ENCODE measurements around the gene GRK5. TPM values are rescaled to one million over a fixed set of nuclear protein-coding genes. Genes with fewer than 3 reads are reported as not detected.

The GRK5 gene
- total RNA-seq, 1 donor from 2014 or later: 26.2 TPM

DNA sequence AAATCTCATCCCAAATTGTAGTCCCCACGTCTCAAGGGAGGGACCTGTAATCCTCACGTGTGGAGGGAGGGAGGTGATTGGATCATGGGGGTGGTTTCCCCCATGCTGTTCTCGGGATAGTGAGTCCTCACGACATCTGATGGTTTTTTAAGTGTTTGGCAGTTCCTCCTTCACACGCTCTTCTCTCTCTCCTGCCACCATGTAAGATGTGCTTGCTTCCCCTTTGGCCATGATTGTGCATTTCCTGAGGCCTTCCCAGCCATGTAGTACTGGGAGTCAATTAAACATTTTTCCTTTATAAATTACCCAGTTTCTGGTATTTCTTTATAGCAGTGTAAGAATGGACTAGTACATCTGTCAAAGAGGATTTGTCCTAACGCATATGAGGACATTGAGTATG is 275.6 kb downstream of the GRK5 start:
- no peak for DNase-seq

- DNase-seq: no peak
These were observed 276.5 kb downstream of the GRK5 start for GRCh38 chr10:119483839-119484238.

DNA sequence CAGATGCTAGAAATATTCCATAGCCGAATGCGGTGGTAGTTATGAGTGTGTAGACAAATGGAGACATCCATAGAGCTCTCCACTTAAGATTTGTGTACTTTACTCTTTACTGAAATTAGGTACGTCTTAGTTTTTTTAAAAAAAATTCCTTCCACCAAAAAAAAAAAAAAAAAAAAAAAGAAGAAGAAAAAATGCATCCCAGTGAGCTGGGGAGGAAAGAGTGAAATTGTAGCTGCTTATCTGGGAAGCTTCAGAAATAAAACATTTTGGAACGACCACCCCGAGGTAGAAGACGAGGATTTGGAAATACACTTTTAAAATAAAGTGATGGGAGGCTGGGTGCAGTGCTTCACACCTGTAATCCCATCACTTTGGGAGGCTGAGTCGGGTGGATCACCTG is 281.3 kb downstream of the GRK5 start:
- no peak for DNase-seq

- DNase-seq: no peak
These were observed 282.6 kb downstream of the GRK5 start for GRCh38 chr10:119489991-119490326.

GRCh38 chr10:119491966-119492757 is 284.8 kb downstream of the GRK5 start:
- DNase-seq: no peak

DNA sequence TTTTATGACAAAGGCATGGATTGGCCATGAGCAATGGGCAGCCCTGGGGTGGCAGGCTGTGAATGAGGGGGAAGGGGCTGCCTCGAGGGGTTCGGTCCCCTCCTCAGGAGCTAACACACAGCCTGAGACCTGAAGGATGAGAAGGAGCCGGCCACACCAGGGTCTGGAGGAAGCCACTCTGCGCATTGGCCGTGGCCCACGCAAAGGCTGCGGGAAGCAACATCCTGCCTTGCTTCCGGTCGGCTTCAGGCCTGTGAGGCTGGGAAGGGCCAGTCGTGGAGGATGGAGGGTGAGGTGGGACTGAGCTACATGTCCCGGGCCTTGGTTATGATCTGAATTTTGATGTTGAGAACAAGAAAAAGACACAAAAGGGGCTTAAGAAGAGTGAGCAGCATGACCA is 285.8 kb downstream of the GRK5 start:
- DNase-seq: no peak

- no peak for DNase-seq
These were observed 287.1 kb downstream of the GRK5 start for GRCh38 chr10:119494236-119495020.

- no peak for DNase-seq
These were observed 287.7 kb downstream of the GRK5 start for GRCh38 chr10:119495021-119495505.

GRCh38 chr10:119495545-119495944 is 288.2 kb downstream of the GRK5 start:
- DNase-seq: no peak

GRCh38 chr10:119496273-119496672 is 288.9 kb downstream of the GRK5 start:
- DNase-seq: no peak

- DNase-seq: no peak
These were observed 289.9 kb downstream of the GRK5 start for GRCh38 chr10:119497243-119497642.

DNA sequence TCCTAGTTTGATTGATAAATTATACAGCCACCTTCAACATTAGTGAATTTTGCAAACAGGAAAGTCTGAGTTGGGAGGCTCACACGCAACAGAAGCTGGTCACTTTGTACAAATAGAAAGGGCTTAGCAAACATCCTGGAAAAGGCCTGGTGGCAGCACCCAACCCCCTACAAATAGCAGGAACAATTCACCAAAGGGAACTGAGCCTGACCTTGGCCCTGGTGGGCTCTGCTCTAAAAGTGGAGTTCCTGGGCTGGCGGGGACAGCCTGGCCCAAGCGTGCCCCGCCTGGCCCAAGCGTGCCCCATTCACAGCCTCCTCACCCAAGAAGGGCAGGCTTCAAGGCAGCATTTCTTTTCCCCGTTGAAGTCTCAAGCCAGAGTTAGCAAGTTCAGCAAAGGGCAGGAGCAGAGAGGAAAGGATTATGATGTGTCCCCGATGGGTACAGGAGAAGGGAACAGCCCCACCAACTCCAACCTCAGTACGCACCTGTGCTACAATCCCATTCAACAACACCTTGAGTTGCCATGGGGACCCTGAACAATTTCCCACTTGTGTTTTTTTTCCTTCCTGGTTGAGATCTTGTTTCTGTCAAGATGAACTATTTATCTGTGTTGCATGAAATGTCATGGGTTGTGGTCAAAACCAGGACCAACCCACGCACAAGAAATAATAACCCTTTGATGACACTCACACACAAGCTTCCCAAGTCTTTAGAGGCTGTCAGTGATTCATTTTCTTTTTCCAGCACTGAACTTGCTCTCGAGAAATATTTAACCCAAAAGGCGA is 291.7 kb downstream of the GRK5 start:
- DNase-seq: no peak

DNA sequence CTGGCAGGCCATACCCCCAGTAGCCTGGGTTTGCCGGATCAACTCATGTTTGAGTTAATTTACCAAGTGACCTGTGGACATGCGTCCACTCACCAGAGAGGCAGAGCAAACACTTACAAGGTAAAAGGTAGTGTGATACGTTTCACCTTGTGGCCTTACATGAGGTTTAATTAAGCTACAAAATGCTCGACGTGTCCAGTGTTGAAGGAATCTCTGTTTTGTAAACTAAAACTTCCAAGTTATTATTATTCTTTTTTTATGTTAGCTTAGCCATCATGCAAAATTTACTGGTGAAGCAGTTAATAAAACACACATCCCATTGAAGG is 292.3 kb downstream of the GRK5 start:
- no peak for DNase-seq

- no peak for DNase-seq
These were observed 292.9 kb downstream of the GRK5 start for GRCh38 chr10:119500123-119500795.

DNA sequence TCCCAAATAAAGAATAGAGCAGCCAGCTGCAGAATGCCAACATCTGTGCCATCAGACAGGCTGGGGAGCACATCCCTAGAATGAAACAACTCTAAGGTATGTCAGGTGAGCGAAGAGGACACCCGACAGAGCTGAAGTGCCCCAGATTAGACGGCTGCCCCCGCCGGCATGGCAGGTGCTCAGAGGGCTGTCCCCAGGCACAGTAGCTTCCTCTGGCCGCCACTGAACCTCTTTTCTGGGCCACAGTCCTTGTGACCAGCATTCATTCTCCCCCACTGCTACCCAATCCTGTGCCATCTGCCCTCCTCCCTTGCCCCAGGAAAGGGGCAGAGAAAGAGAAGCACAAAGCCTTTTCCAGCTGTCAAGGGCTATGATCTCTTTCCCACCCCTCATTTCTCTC is 293.4 kb downstream of the GRK5 start:
- no peak for DNase-seq

GRCh38 chr10:119501690-119502089 is 294.3 kb downstream of the GRK5 start:
- DNase-seq: no peak

DNA sequence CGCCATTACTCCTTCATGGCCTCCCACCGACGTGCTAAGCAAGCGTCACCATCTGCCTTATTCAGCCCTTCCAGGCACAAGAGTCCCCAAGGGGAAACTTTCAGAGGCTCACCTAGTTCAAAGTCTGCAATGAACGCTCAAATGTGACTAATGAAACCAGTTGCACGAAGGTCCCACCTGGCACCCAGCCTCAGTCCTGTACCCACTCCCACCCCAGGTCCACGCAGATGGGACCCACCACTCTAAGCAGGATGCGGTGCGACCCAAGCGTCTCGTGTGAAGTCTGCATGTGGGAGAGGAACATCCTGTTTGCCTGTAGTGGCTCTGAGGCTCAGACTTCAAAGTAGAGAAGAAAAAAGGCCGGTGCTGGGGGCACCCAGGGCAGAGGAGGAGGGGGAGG is 294.8 kb downstream of the GRK5 start:
- no peak for DNase-seq

DNA sequence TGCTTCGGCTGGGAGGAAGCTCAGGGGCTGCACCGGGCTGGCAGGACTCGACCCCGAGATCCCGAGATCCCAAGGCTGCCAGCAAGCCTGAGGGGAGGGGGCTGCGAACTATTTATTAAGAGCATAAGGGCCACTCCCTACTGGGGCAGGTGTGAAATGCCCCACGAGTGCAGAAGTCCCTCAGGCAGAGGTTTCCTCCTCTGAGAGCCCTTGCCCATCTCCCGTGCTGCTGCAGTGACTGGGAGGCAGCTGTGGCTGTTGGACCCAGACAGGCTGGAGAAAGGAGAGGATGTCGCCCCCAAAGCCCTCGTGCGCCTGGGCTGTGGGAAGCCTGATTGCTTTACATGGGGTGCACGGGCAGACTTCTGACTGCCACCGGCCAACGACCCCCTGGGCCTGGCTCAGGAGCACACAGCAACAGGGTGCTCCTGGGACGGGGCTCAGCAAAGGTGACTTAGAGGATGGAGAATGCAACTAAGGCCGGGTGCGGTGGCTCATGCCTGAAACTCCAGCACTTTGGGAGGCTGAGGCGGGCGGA is 295.3 kb downstream of the GRK5 start:
- no peak for DNase-seq

DNA sequence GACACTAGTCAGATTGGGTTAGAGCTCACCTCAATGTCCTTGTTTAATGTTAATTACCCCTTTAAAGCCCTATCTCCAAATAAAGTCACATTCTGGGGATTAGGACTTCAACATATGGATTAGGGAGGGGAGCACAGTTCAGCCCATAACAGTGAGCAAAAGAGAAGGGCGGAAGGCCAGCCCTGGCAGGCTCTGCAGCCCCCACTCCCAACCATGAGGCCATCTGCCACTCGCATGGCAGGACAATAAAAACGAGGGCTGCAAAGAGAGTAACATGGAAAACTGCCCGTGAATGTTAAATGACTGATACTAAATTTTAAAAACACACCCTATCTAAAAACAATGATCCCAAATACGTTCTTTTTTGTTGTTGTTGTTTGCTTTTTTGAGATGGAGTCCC is 296.4 kb downstream of the GRK5 start:
- DNase-seq: no peak

GRCh38 chr10:119504651-119505050 is 297.3 kb downstream of the GRK5 start:
- no peak for DNase-seq

GRCh38 chr10:119505131-119505551 is 297.8 kb downstream of the GRK5 start:
- DNase-seq: peak; percentile 97

Data from tongue (tissue), 2 donors.